Measurements from ENCODE around the gene TUBGCP6. TPM values are rescaled to one million over a fixed set of nuclear protein-coding genes. Genes with fewer than 3 reads are reported as not detected.

Gene TUBGCP6
- total RNA-seq, 1 donor from 2014 or later: 48.5 TPM

GRCh38 chr22:50286701-50287318 lies 42.0 kb upstream of the TUBGCP6 start:
- no peak for TF ChIP-seq CTCF (IDR thresholded peaks at IDR 0.05; ENCODE audit: unreplicated experiment)
- Mint-ChIP-seq H3K4me3 (ENCODE audit: unreplicated experiment) (no peak overlapping the region), H3K27me3 (ENCODE audit: unreplicated experiment) (peaks cover 9% of the 10 kb centered on the region), H3K36me3 (ENCODE audit: low read depth, unreplicated experiment) (peaks cover 3% of the 10 kb centered on the region), H3K4me1 (ENCODE audit: unreplicated experiment) (no peaks in the 10 kb centered on the region), H3K27ac (ENCODE audit: unreplicated experiment) (no peak overlapping the region), H3K9me3 (ENCODE audit: unreplicated experiment) (no peaks in the 10 kb centered on the region)
- no peak for DNase-seq (ENCODE audit: low spot score)

- DNase-seq (ENCODE audit: low spot score): no peak
- no peak for TF ChIP-seq CTCF (IDR thresholded peaks at IDR 0.05; ENCODE audit: unreplicated experiment)
- no peaks in the 10 kb centered on the region for H3K4me1 Mint-ChIP-seq (ENCODE audit: unreplicated experiment)
- H3K4me3 Mint-ChIP-seq (ENCODE audit: unreplicated experiment): no peak overlapping the region
- no peaks in the 10 kb centered on the region for H3K9me3 Mint-ChIP-seq (ENCODE audit: unreplicated experiment)
- H3K27ac Mint-ChIP-seq (ENCODE audit: unreplicated experiment): no peak overlapping the region
- H3K27me3 Mint-ChIP-seq (ENCODE audit: unreplicated experiment): peaks cover 9% of the 10 kb centered on the region
- H3K36me3 Mint-ChIP-seq (ENCODE audit: low read depth, unreplicated experiment): peaks cover 3% of the 10 kb centered on the region
These were observed 41.5 kb upstream of the TUBGCP6 start for GRCh38 chr22:50286275-50286674.

- no peaks in the 10 kb centered on the region for H3K9me3 Mint-ChIP-seq (ENCODE audit: unreplicated experiment)
- TF ChIP-seq CTCF (IDR thresholded peaks at IDR 0.05; ENCODE audit: unreplicated experiment): no peak
- H3K4me3 Mint-ChIP-seq (ENCODE audit: unreplicated experiment): no peak overlapping the region
- no peak overlapping the region for H3K27ac Mint-ChIP-seq (ENCODE audit: unreplicated experiment)
- peaks cover 3% of the 10 kb centered on the region for H3K36me3 Mint-ChIP-seq (ENCODE audit: low read depth, unreplicated experiment)
- H3K4me1 Mint-ChIP-seq (ENCODE audit: unreplicated experiment): no peaks in the 10 kb centered on the region
- DNase-seq (ENCODE audit: low spot score): no peak
- H3K27me3 Mint-ChIP-seq (ENCODE audit: unreplicated experiment): peaks cover 9% of the 10 kb centered on the region
These were observed 40.9 kb upstream of the TUBGCP6 start for GRCh38 chr22:50285568-50286229.

GRCh38 chr22:50284479-50284878 lies 39.7 kb upstream of the TUBGCP6 start:
- peaks cover 6% of the 10 kb centered on the region for H3K27me3 Mint-ChIP-seq (ENCODE audit: unreplicated experiment)
- DNase-seq (ENCODE audit: low spot score): no peak
- H3K27ac Mint-ChIP-seq (ENCODE audit: unreplicated experiment): no peak overlapping the region
- no peaks in the 10 kb centered on the region for H3K9me3 Mint-ChIP-seq (ENCODE audit: unreplicated experiment)
- H3K4me3 Mint-ChIP-seq (ENCODE audit: unreplicated experiment): no peak overlapping the region
- H3K36me3 Mint-ChIP-seq (ENCODE audit: low read depth, unreplicated experiment): peaks cover 3% of the 10 kb centered on the region
- no peaks in the 10 kb centered on the region for H3K4me1 Mint-ChIP-seq (ENCODE audit: unreplicated experiment)
- TF ChIP-seq CTCF (IDR thresholded peaks at IDR 0.05; ENCODE audit: unreplicated experiment): no peak

- Mint-ChIP-seq H3K27ac (ENCODE audit: unreplicated experiment) (no peak overlapping the region), H3K36me3 (ENCODE audit: low read depth, unreplicated experiment) (no peaks in the 10 kb centered on the region), H3K4me1 (ENCODE audit: unreplicated experiment) (no peaks in the 10 kb centered on the region), H3K27me3 (ENCODE audit: unreplicated experiment) (peaks cover 6% of the 10 kb centered on the region), H3K9me3 (ENCODE audit: unreplicated experiment) (no peaks in the 10 kb centered on the region), H3K4me3 (ENCODE audit: unreplicated experiment) (no peak overlapping the region)
- no peak for TF ChIP-seq CTCF (IDR thresholded peaks at IDR 0.05; ENCODE audit: unreplicated experiment)
- no peak for DNase-seq (ENCODE audit: low spot score)
These were observed 39.0 kb upstream of the TUBGCP6 start for GRCh38 chr22:50283821-50284220.

All from endothelial cell (in vitro differentiated cells).